ENCODE measurements around the gene SIGLEC7.

The SIGLEC7 gene

DNA sequence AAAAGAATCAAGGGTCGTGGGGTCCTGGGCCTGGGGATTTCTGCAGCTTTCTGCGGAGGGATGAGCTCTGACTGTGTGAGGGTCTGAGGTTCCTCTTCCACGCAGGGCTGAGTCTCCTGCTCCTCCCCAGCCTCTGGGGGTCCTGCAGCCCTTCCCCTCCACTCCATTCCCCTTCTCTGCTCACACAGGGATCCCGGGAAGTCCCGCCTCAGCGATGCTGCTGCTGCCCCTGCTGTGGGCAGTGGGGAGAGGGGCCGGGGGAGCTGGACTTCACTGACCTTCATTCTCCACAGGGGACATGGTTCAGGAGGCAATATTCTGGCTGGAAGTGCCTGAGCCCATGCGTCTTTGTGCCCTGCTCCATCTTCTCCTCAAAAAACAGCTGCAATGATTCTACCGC, 56.5 kb downstream of the SIGLEC7 start:
- DNase-seq (ENCODE audit: extremely low read depth in 1 of 2, low read depth in 1 of 2) = no peak

- DNase-seq (ENCODE audit: extremely low read depth in 1 of 2, low read depth in 1 of 2) = no peak
Observed at GRCh38 chr19:51200071-51200666, 58.1 kb downstream of the SIGLEC7 start.

DNA sequence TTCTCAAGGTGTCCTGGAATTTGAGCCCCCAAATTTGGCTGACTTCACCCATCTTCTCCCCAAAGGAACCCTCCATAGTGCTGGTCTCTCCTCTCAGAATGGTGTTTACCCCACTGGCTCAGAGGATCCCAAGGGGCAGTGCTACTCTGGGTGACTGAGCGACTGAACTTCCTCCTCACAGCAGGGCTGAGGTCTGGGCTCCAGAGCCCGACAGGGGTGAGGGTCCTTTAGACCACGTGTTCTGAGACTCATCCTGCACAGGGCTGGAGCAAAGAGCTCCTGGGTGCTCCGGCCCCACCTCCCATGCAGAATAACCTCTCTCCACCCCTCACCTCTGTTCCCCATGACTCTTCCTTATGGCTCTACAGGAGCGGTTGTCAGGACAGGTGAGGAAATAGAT, 59.6 kb downstream of the SIGLEC7 start:
- no peak for DNase-seq (ENCODE audit: extremely low read depth in 1 of 2, low read depth in 1 of 2)
